H9 (cell line): Measurements from ENCODE around the gene TCERG1L. TPM values are rescaled to one million over a fixed set of nuclear protein-coding genes. Genes with fewer than 3 reads are reported as not detected.

ENCODE experiments used
- DNase-seq: peaks from one replicate; pipeline ENCODE4 v3.0.0-alpha.2; 2017
- H2AFZ ChIP-seq: one replicate; pipeline ENCODE4 v1.6.1; 2013; ENCODE audit warnings: mild to moderate bottlenecking, low read length, control low read depth, moderate library complexity
- H2AK5ac ChIP-seq: 2 replicates; pipeline ENCODE4 v1.6.1; 2013; ENCODE audit warnings: low read length, control low read depth, mixed read lengths; ENCODE audit not compliant: insufficient read length
- H2BK120ac ChIP-seq: one replicate; pipeline ENCODE4 v1.6.1; 2013; ENCODE audit warnings: low read depth, mild to moderate bottlenecking, low read length, control low read depth, inconsistent platforms; ENCODE audit not compliant: poor library complexity, severe bottlenecking
- H2BK12ac ChIP-seq: 2 replicates; pipeline ENCODE4 v1.6.1; 2013; ENCODE audit warnings: low read length, control low read depth, mixed read lengths, low read depth; ENCODE audit not compliant: insufficient read length
- H2BK15ac ChIP-seq: 2 replicates; pipeline ENCODE4 v1.6.1; 2013; ENCODE audit warnings: low read depth, low read length, control low read depth
- H2BK20ac ChIP-seq: one replicate; pipeline ENCODE4 v1.6.1; 2013; ENCODE audit warnings: low read depth, mild to moderate bottlenecking, low read length, control low read depth, inconsistent platforms; ENCODE audit not compliant: poor library complexity, severe bottlenecking
- H2BK5ac ChIP-seq: 2 replicates; pipeline ENCODE4 v1.6.1; 2013; ENCODE audit warnings: low read length, control low read depth, mixed read lengths; ENCODE audit not compliant: insufficient read length
- H3K14ac ChIP-seq: 2 replicates; pipeline ENCODE4 v1.6.1; 2013; ENCODE audit warnings: low read length, control low read depth; ENCODE audit not compliant: insufficient read depth
- H3K18ac ChIP-seq: 2 replicates; pipeline ENCODE4 v1.6.1; 2013; ENCODE audit warnings: low read depth, mild to moderate bottlenecking, mixed read lengths, low read length, control low read depth; ENCODE audit not compliant: insufficient read length
- H3K23ac ChIP-seq: 2 replicates; pipeline ENCODE4 v1.6.1; 2013; ENCODE audit warnings: low read length, control low read depth, mixed read lengths, low read depth; ENCODE audit not compliant: insufficient read length
- H3K23me2 ChIP-seq: 2 replicates; pipeline ENCODE4 v1.6.1; 2013; ENCODE audit warnings: low read depth, mild to moderate bottlenecking, mixed read lengths, low read length, control low read depth; ENCODE audit not compliant: insufficient read length, poor library complexity, severe bottlenecking
- H3K27ac ChIP-seq: 2 replicates; pipeline ENCODE4 v1.5.1; 2013; ENCODE audit warnings: low read length, control low read depth, mixed read lengths, low read depth; ENCODE audit not compliant: insufficient read length
- H3K27me3 ChIP-seq: 2 replicates; pipeline ENCODE4 v1.6.1; 2013; ENCODE audit warnings: low read length, control low read depth, inconsistent platforms; ENCODE audit not compliant: insufficient read depth
- H3K4ac ChIP-seq: 2 replicates; pipeline ENCODE4 v1.6.1; 2013; ENCODE audit warnings: low read depth, mild to moderate bottlenecking, control low read depth, inconsistent platforms, low read length, moderate library complexity
- H3K4me1 ChIP-seq: 2 replicates; pipeline ENCODE4 v1.6.1; 2013; ENCODE audit warnings: low read length, control low read depth, inconsistent platforms; ENCODE audit not compliant: insufficient read depth
- H3K4me2 ChIP-seq: 2 replicates; pipeline ENCODE4 v1.6.1; 2013; ENCODE audit warnings: low read length, control low read depth, mixed read lengths; ENCODE audit not compliant: insufficient read length, insufficient read depth
- H3K56ac ChIP-seq: 2 replicates; pipeline ENCODE4 v1.6.1; 2013; ENCODE audit warnings: low read depth, mild to moderate bottlenecking, mixed read lengths, low read length, control low read depth; ENCODE audit not compliant: insufficient read length
- H3K79me1 ChIP-seq: 2 replicates; pipeline ENCODE4 v1.6.1; 2013; ENCODE audit warnings: low read depth, mild to moderate bottlenecking, moderate library complexity, low read length, control low read depth, inconsistent platforms; ENCODE audit not compliant: insufficient read depth, poor library complexity, severe bottlenecking
- H3K79me2 ChIP-seq: 2 replicates; pipeline ENCODE4 v1.6.1; 2013; ENCODE audit warnings: low read length, control low read depth, inconsistent platforms; ENCODE audit not compliant: insufficient read depth
- H3K9ac ChIP-seq: 2 replicates; pipeline ENCODE4 v1.6.1; 2013; ENCODE audit warnings: low read length, control low read depth, mixed read lengths; ENCODE audit not compliant: insufficient read length; ENCODE audit errors: extremely low read depth
- H3K9me3 ChIP-seq: one replicate; pipeline ENCODE4 v1.6.1; 2013; ENCODE audit warnings: low read depth, low read length, inconsistent platforms; ENCODE audit not compliant: control insufficient read depth
- H3T11ph ChIP-seq: one replicate; pipeline ENCODE4 v1.6.1; 2013; ENCODE audit warnings: mild to moderate bottlenecking, low read length, control low read depth, inconsistent platforms
- H4K20me1 ChIP-seq: one replicate; pipeline ENCODE4 v1.6.1; 2013; ENCODE audit not compliant: control insufficient read depth, insufficient read length, insufficient read depth
- H4K5ac ChIP-seq: 2 replicates; pipeline ENCODE4 v1.6.1; 2013; ENCODE audit warnings: low read depth, mild to moderate bottlenecking, mixed read lengths, low read length, control low read depth; ENCODE audit not compliant: insufficient read length
- H4K8ac ChIP-seq: replicated peaks from 2 replicates; pipeline ENCODE4 v1.6.1; 2013; ENCODE audit warnings: low read length, control low read depth, mixed read lengths, low read depth; ENCODE audit not compliant: insufficient read length
- H4K91ac ChIP-seq: 2 replicates; pipeline ENCODE4 v1.6.1; 2013; ENCODE audit warnings: low read depth, mild to moderate bottlenecking, moderate library complexity, mixed read lengths, low read length, control low read depth; ENCODE audit not compliant: insufficient read length
- H3K27ac Mint-ChIP-seq, 3 experiments: 2 replicates in 2 of 3; 3 replicates in 1 of 3; pipeline ENCODE4 v1.8.0; 2020 to 2021; ENCODE audit warnings: mixed read lengths in 3 of 3, mild to moderate bottlenecking in 1 of 3, moderate library complexity in 1 of 3
- H3K27me3 Mint-ChIP-seq: 2 replicates; pipeline ENCODE4 v1.8.0; 2021; ENCODE audit warnings: low read depth, mild to moderate bottlenecking, moderate library complexity, mixed read lengths
- H3K36me3 Mint-ChIP-seq, 3 experiments: 2 replicates in 2 of 3; 3 replicates in 1 of 3; pipeline ENCODE4 v1.8.0; 2020 to 2021; ENCODE audit warnings: low read depth in 3 of 3, mixed read lengths in 3 of 3; ENCODE audit not compliant: insufficient read depth in 1 of 3
- H3K4me1 Mint-ChIP-seq, 2 experiments: 2 replicates each; pipeline ENCODE4 v1.8.0; 2020; ENCODE audit warnings: mixed read lengths in 2 of 2
- H3K4me3 Mint-ChIP-seq, 2 experiments: 2 replicates in 1 of 2; 3 replicates in 1 of 2; pipeline ENCODE4 v1.8.0; 2020 to 2021; ENCODE audit warnings: mild to moderate bottlenecking in 2 of 2, mixed read lengths in 2 of 2, moderate library complexity in 1 of 2
- H3K9me3 Mint-ChIP-seq, 2 experiments: 2 replicates in 1 of 2; 3 replicates in 1 of 2; pipeline ENCODE4 v1.8.0; 2020; ENCODE audit warnings: mild to moderate bottlenecking in 2 of 2, mixed read lengths in 2 of 2, moderate library complexity in 1 of 2
- CTCF ChIP-seq: fragments of 200-600 bp; sonication (generic); conservative IDR thresholded peaks from 3 replicates; pipeline ENCODE4 v1.8.0; 2021; ENCODE audit warnings: antibody characterized with exemption, mild to moderate bottlenecking
- WGBS: extraction: QIAGEN DNeasy Blood & Tissue Kit; methylation state at CpG from one replicate; pipeline ENCODE4 v1.1.7; 2013; ENCODE audit warnings: missing lambda C conversion rate, low lambda C conversion rate, mixed read lengths; ENCODE audit not compliant: insufficient read length; ENCODE audit errors: extremely low coverage; 5-methylcytosine and 5-hydroxymethylcytosine counted together
- total RNA-seq: library from RNA; stranded (reverse); gene quantifications from 2 replicates; pipeline ENCODE4 v1.2.1, GENCODE V29; 2021

The TCERG1L gene
- total RNA-seq, 1 experiment from 2014 or later: 3.3 TPM

GRCh38 chr10:131243076-131243475 is 68.4 kb downstream of the TCERG1L start:
- no peaks in the 10 kb centered on the region for H3K23me2 ChIP-seq
- H2AK5ac ChIP-seq: no peak overlapping the region
- no peaks in the 10 kb centered on the region; the same call in 1 of the 2 replicates for H3K27me3 Mint-ChIP-seq
- no peaks in the 10 kb centered on the region for H3K4me1 ChIP-seq
- peaks cover 3 to 6% of the 10 kb centered on the region in 2 experiments for H3K4me1 Mint-ChIP-seq
- no peak overlapping the region for H3K9ac ChIP-seq
- no peak overlapping the region for H3K4ac ChIP-seq
- H3K9me3 ChIP-seq: no peaks in the 10 kb centered on the region
- no peaks in the 10 kb centered on the region for H3K27me3 ChIP-seq
- no peaks in the 10 kb centered on the region for H3K36me3 Mint-ChIP-seq
- H3K56ac ChIP-seq: no peak overlapping the region
- no peak overlapping the region for H2BK120ac ChIP-seq
- no peak overlapping the region for H3K27ac ChIP-seq
- H2BK15ac ChIP-seq: no peak overlapping the region
- no peak overlapping the region for H2AFZ ChIP-seq
- no peak overlapping the region for H3K4me2 ChIP-seq
- no peak overlapping the region for H3T11ph ChIP-seq
- no peaks in the 10 kb centered on the region for H3K79me2 ChIP-seq
- H2BK20ac ChIP-seq: no peak overlapping the region
- no CpG with 5 or more reads among the region's 12 CpGs for WGBS
- no peak overlapping the region for H3K18ac ChIP-seq
- no peak overlapping the region for H3K27ac Mint-ChIP-seq
- TF ChIP-seq CTCF: no peak
- no peak overlapping the region for H3K23ac ChIP-seq
- H4K5ac ChIP-seq: no peak overlapping the region
- no peak overlapping the region for H2BK5ac ChIP-seq
- no peaks in the 10 kb centered on the region for H3K79me1 ChIP-seq
- no peak overlapping the region for H2BK12ac ChIP-seq
- H3K14ac ChIP-seq: no peak overlapping the region
- H4K91ac ChIP-seq: no peak overlapping the region
- H3K9me3 Mint-ChIP-seq: no peaks in the 10 kb centered on the region
- no peaks in the 10 kb centered on the region for H4K20me1 ChIP-seq
- H3K4me3 Mint-ChIP-seq: no peak overlapping the region
- no peak for DNase-seq
- H4K8ac ChIP-seq: no peak overlapping the region
